ENCODE measurements around the gene KRTAP4-7.
"Not testable (repeated sequence)": the region's sequence is repeated elsewhere in the genome, so short reads cannot be mapped to it uniquely, and the experiment has no call there.

Gene KRTAP4-7

DNA sequence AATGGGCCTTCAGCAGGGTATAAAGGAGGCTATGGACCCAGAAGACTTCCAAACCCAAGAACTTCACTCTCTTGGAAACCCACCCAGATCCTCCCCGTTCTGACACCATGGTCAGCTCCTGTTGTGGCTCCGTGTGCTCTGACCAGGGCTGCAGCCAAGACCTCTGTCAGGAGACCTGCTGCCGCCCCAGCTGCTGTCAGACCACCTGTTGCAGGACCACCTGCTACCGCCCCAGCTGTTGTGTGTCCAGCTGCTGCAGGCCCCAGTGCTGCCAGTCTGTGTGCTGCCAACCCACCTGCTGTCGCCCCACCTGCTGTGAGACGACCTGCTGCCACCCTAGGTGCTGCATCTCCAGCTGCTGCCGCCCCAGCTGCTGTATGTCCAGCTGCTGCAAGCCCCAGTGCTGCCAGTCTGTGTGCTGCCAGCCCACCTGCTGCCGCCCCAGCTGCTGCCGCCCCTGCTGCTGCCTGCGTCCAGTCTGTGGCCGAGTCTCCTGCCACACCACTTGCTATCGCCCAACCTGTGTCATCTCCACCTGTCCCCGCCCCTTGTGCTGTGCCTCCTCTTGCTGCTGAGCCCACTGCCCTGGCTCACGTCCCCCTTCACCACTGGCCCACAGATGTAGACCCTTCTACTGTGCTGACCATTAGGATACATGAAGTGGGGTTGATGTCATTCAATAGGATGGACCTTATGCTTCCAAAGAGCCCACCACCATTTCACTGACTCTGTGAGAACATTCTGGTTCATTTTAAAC lies at the start of gene KRTAP4-7:
Gene KRTAP4-7 (plus strand): TSS at position 51 of the 757 bp plus-strand sequence. CDS start 57 bp downstream, at position 108.
- H3K4me1 ChIP-seq (ENCODE audit: control insufficient read depth, insufficient read depth, low read length); H3K9ac ChIP-seq (ENCODE audit: low read length); H3K27ac ChIP-seq (ENCODE audit: low read depth, low read length); H3K9me3 ChIP-seq (ENCODE audit: control insufficient read depth, insufficient read depth, low read depth, low read length); H3K4me3 ChIP-seq (ENCODE audit: low read depth, low read length); H3K36me3 ChIP-seq (ENCODE audit: control insufficient read depth, insufficient read depth, low read length); H3K27me3 ChIP-seq (ENCODE audit: control insufficient read depth, insufficient read depth, low read length): not testable (repeated sequence)

GRCh38 chr17:41034346-41034935 lies 49.5 kb upstream of the KRTAP4-7 start, which contains the start of gene KRTAP1-3:
Gene KRTAP1-3, minus strand, starts transcription at chr17:41034874. Its CDS starts 53 bp downstream, at chr17:41034821.
- H3K27ac ChIP-seq (ENCODE audit: low read depth, low read length); H3K36me3 ChIP-seq (ENCODE audit: control insufficient read depth, insufficient read depth, low read length): not testable (repeated sequence)
- peaks cover 23% of the 10 kb centered on the region; the same call in 1 of the 2 replicates for H3K4me1 ChIP-seq (ENCODE audit: control insufficient read depth, insufficient read depth, low read length)

DNA sequence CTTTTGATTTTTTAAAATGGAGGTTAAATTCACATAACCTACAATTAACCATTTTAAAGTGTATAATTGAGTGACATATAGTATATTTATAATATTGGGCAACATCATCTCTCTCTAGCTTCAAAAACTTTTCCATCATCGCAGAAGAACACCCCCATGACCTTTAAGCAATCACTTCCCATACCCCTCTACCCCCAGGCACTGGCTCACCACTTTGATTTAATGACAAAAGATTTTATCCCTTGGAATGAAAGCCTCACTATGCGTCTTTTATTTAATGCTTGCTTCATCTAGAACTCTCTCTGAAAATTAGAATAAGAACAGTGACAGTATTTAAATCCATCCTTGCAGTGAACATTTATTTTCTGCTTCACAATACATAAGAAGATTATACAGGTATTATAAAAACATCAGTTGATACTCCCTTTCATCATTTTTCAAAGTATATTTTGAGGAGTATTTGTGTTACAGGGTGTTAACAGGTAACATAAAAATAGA lies 46.0 kb upstream of the KRTAP4-7 start:
- H3K27me3 ChIP-seq (ENCODE audit: control insufficient read depth, insufficient read depth, low read length): no peaks in the 10 kb centered on the region
- H3K4me3 ChIP-seq (ENCODE audit: low read depth, low read length): no peak overlapping the region
- H3K9ac ChIP-seq (ENCODE audit: low read length): no peak overlapping the region
- H3K9me3 ChIP-seq (ENCODE audit: control insufficient read depth, insufficient read depth, low read depth, low read length): no peaks in the 10 kb centered on the region
- no peak overlapping the region for H3K27ac ChIP-seq (ENCODE audit: low read depth, low read length)
- H3K36me3 ChIP-seq (ENCODE audit: control insufficient read depth, insufficient read depth, low read length): no peaks in the 10 kb centered on the region
- H3K4me1 ChIP-seq (ENCODE audit: control insufficient read depth, insufficient read depth, low read length): peaks cover 23% of the 10 kb centered on the region; the same call in 1 of the 2 replicates

More at GRCh38 chr17:41034346-41034935, 49.5 kb upstream of the KRTAP4-7 start, which contains the start of gene KRTAP1-3:
- H3K27me3 ChIP-seq (ENCODE audit: control insufficient read depth, insufficient read depth, low read length); H3K9me3 ChIP-seq (ENCODE audit: control insufficient read depth, insufficient read depth, low read depth, low read length); H3K9ac ChIP-seq (ENCODE audit: low read length); H3K4me3 ChIP-seq (ENCODE audit: low read depth, low read length): not testable (repeated sequence)

- not testable (repeated sequence) for H3K4me3 ChIP-seq (ENCODE audit: low read depth, low read length); H3K27ac ChIP-seq (ENCODE audit: low read depth, low read length); H3K9me3 ChIP-seq (ENCODE audit: control insufficient read depth, insufficient read depth, low read depth, low read length); H3K36me3 ChIP-seq (ENCODE audit: control insufficient read depth, insufficient read depth, low read length); H3K9ac ChIP-seq (ENCODE audit: low read length); H3K27me3 ChIP-seq (ENCODE audit: control insufficient read depth, insufficient read depth, low read length)
- peaks cover 23% of the 10 kb centered on the region; the same call in 1 of the 2 replicates for H3K4me1 ChIP-seq (ENCODE audit: control insufficient read depth, insufficient read depth, low read length)
Observed at GRCh38 chr17:41040783-41041571, 43.0 kb upstream of the KRTAP4-7 start, which contains the start of gene KRTAP1-1. Gene KRTAP1-1, minus strand, starts transcription at chr17:41041450. Its CDS starts 53 bp downstream, at chr17:41041397.

DNA sequence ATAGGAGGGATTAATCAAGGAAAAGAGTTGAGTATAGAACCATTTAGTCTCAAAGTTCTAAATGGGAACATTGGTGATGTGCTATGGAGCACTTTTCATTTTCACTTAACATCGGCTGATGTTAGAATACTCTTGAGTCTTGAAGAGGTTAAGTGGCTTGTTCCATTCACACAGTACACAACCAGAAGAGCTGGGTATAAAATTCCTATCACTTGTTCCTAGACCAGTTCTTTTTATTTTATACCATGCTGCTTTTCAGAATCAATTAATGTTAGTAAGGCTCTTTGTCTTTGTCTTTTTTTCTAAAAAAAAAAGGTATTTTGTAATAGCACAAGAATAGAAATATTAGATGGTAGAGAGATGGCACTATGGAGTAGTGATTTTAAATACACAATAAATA lies 41.0 kb upstream of the KRTAP4-7 start:
- H3K9me3 ChIP-seq (ENCODE audit: control insufficient read depth, insufficient read depth, low read depth, low read length): no peaks in the 10 kb centered on the region
- peaks cover 13% of the 10 kb centered on the region; the same call in 1 of the 2 replicates for H3K4me1 ChIP-seq (ENCODE audit: control insufficient read depth, insufficient read depth, low read length)
- H3K4me3 ChIP-seq (ENCODE audit: low read depth, low read length): no peak overlapping the region
- no peaks in the 10 kb centered on the region for H3K36me3 ChIP-seq (ENCODE audit: control insufficient read depth, insufficient read depth, low read length)
- H3K27ac ChIP-seq (ENCODE audit: low read depth, low read length): no peak overlapping the region
- no peaks in the 10 kb centered on the region for H3K27me3 ChIP-seq (ENCODE audit: control insufficient read depth, insufficient read depth, low read length)
- no peak overlapping the region for H3K9ac ChIP-seq (ENCODE audit: low read length)

DNA sequence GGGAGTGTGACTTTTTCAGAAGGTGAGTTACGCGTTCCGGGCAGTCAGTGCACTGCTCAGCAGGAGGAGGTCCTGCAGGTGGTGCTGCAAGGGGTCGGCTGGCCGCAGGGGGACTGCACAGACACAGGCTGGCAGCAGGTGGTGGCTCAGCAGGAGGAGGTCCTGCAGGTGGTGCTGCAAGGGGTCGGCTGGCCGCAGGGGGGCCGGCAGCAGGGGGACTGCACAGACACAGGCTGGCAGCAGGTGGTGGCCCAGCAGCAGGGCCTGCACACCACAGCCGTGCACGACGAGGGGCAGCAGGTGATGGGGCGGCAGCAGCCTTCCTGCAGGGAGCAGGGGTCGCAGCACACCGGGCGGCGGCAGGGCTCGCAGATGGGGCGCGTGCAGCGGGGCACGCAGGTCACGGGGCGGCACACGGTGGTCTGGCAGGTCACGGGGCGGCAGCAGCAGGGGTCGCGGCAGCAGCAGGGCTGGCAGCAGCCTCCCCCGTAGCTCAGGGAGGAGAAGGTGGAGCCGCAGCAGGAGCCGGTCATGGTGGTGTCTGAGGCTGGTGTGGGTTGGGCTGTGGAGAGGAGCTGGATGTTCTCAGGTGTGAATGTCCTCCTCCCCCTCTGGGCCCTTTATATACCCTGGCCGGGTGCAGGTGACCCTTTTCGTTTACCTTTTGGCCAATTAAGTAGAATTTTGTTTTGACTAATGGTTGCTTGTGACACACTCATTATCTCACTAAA lies 37.0 kb upstream of the KRTAP4-7 start, which contains the start of gene KRTAP2-1:
Gene KRTAP2-1 (minus strand): TSS at position 582 of the 731 bp plus-strand sequence. CDS start 49 bp downstream, at position 533.
- H3K36me3 ChIP-seq (ENCODE audit: control insufficient read depth, insufficient read depth, low read length); H3K9ac ChIP-seq (ENCODE audit: low read length); H3K27ac ChIP-seq (ENCODE audit: low read depth, low read length); H3K4me1 ChIP-seq (ENCODE audit: control insufficient read depth, insufficient read depth, low read length); H3K27me3 ChIP-seq (ENCODE audit: control insufficient read depth, insufficient read depth, low read length); H3K9me3 ChIP-seq (ENCODE audit: control insufficient read depth, insufficient read depth, low read depth, low read length); H3K4me3 ChIP-seq (ENCODE audit: low read depth, low read length): not testable (repeated sequence)

- Histone ChIP-seq H3K27ac (ENCODE audit: low read depth, low read length) (no peak overlapping the region), H3K36me3 (ENCODE audit: control insufficient read depth, insufficient read depth, low read length) (no peaks in the 10 kb centered on the region), H3K27me3 (ENCODE audit: control insufficient read depth, insufficient read depth, low read length) (no peaks in the 10 kb centered on the region), H3K9ac (ENCODE audit: low read length) (no peak overlapping the region), H3K4me3 (ENCODE audit: low read depth, low read length) (no peak overlapping the region), H3K9me3 (ENCODE audit: control insufficient read depth, insufficient read depth, low read depth, low read length) (no peaks in the 10 kb centered on the region), H3K4me1 (ENCODE audit: control insufficient read depth, insufficient read depth, low read length) (peaks cover 2% of the 10 kb centered on the region)
Observed at GRCh38 chr17:41048441-41048840, 35.5 kb upstream of the KRTAP4-7 start.

GRCh38 chr17:41049110-41049509 lies 34.8 kb upstream of the KRTAP4-7 start:
- Histone ChIP-seq H3K4me1 (ENCODE audit: control insufficient read depth, insufficient read depth, low read length) (peaks cover 2% of the 10 kb centered on the region), H3K27ac (ENCODE audit: low read depth, low read length) (no peak overlapping the region), H3K36me3 (ENCODE audit: control insufficient read depth, insufficient read depth, low read length) (no peaks in the 10 kb centered on the region), H3K27me3 (ENCODE audit: control insufficient read depth, insufficient read depth, low read length) (no peaks in the 10 kb centered on the region), H3K9me3 (ENCODE audit: control insufficient read depth, insufficient read depth, low read depth, low read length) (no peaks in the 10 kb centered on the region), H3K9ac (ENCODE audit: low read length) (no peak overlapping the region), H3K4me3 (ENCODE audit: low read depth, low read length) (no peak overlapping the region)

GRCh38 chr17:41052566-41052965 lies 31.4 kb upstream of the KRTAP4-7 start:
- Histone ChIP-seq H3K36me3 (ENCODE audit: control insufficient read depth, insufficient read depth, low read length) (no peaks in the 10 kb centered on the region), H3K27ac (ENCODE audit: low read depth, low read length) (no peak overlapping the region), H3K9ac (ENCODE audit: low read length) (no peak overlapping the region), H3K9me3 (ENCODE audit: control insufficient read depth, insufficient read depth, low read depth, low read length) (no peaks in the 10 kb centered on the region; the same call in 1 of the 2 replicates), H3K4me1 (ENCODE audit: control insufficient read depth, insufficient read depth, low read length) (peaks cover 2% of the 10 kb centered on the region), H3K4me3 (ENCODE audit: low read depth, low read length) (no peak overlapping the region), H3K27me3 (ENCODE audit: control insufficient read depth, insufficient read depth, low read length) (no peaks in the 10 kb centered on the region)

DNA sequence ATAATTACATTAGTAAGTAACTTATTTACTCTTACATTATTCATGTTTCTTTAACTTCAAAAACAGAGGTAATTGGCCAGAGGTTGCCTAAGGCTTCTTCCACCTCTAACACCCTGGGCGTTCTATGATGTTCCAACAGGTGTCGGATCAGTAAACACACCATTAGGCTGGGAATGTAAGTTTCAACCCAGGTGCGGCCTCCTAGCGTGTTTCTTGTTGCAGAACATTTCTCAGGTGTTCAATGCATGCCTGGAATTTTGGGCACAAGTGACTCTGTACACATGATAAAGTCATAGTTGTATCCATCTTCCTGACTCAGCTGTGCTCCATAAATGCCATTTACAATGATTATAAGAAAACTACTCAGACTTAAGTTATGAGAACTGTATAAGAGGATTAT lies 29.9 kb upstream of the KRTAP4-7 start:
- Histone ChIP-seq H3K9me3 (ENCODE audit: control insufficient read depth, insufficient read depth, low read depth, low read length) (no peaks in the 10 kb centered on the region; the same call in 1 of the 2 replicates), H3K4me3 (ENCODE audit: low read depth, low read length) (no peak overlapping the region), H3K27me3 (ENCODE audit: control insufficient read depth, insufficient read depth, low read length) (no peaks in the 10 kb centered on the region), H3K9ac (ENCODE audit: low read length) (no peak overlapping the region), H3K4me1 (ENCODE audit: control insufficient read depth, insufficient read depth, low read length) (no peaks in the 10 kb centered on the region; the same call in 1 of the 2 replicates), H3K36me3 (ENCODE audit: control insufficient read depth, insufficient read depth, low read length) (no peaks in the 10 kb centered on the region), H3K27ac (ENCODE audit: low read depth, low read length) (no peak overlapping the region)

Measured in HUES6 (cell line).